Measurements from ENCODE around the gene SERGEF. TPM values are rescaled to one million over a fixed set of nuclear protein-coding genes. Genes with fewer than 3 reads are reported as not detected.

Gene SERGEF
- total RNA-seq, 1 donor from 2014 or later, result 16.6 TPM

Other genes starting within 250 kb of the SERGEF start
- gene TPH1, start 33.2 kb upstream of the SERGEF start, total RNA-seq, result not detected in 2 replicates
- 6.3 and 8.2 TPM in 2 replicates for gene SAAL1, start 93.0 kb upstream of the SERGEF start, total RNA-seq
- gene MRGPRX3, start 119.5 kb upstream of the SERGEF start, total RNA-seq, result not detected in 2 replicates
- not detected in 2 replicates for gene MRGPRX4, start 159.8 kb upstream of the SERGEF start, total RNA-seq
- gene SAA4, start 223.8 kb upstream of the SERGEF start, total RNA-seq, result not detected in 2 replicates
- not detected in 2 replicates for gene SAA2, start 235.6 kb upstream of the SERGEF start, total RNA-seq

Data from myocyte (in vitro differentiated cells).